Pancreas (tissue), 10 donors: ENCODE data around the gene C1QTNF3. TPM values are rescaled to one million over a fixed set of nuclear protein-coding genes. Genes with fewer than 3 reads are reported as not detected.

Experiments used
- ATAC-seq, 4 donors: fragments of 200-7000 bp; cut with Tn5 transposase; one replicate each; pipeline versions ENCODE4 v1.8.0 to v1.9.1; 2020; ENCODE audit warnings: mild to moderate bottlenecking in 4 of 4, moderate library complexity in 4 of 4
- DNase-seq, 6 donors: peaks; one replicate each; pipeline ENCODE4 v3.0.0-alpha.2; 2020
- FAIRE-seq: peaks from 2 replicates; lab custom pipeline; 2012; peaks lifted over from hg19 to GRCh38; lab: Jason Lieb, UNC
- H3K27ac ChIP-seq, 4 donors: fragments of 200-600 bp; sonication (generic); 1 replicate in 3 of 4; 2 replicates in 1 of 4; pipeline versions ENCODE4 v1.5.0 to v1.8.0; 2020
- H3K27me3 ChIP-seq, 4 donors: fragments of 200-600 bp; one replicate each; pipeline ENCODE4 v1.8.0; 2021
- H3K36me3 ChIP-seq, 3 donors: fragments of 200-600 bp; sonication (generic) in 1 of 3; one replicate each; pipeline versions ENCODE4 v1.5.0 to v1.8.0; 2020 to 2021
- H3K4me1 ChIP-seq, 3 donors: fragments of 200-600 bp; one replicate each; pipeline ENCODE4 v1.8.0; 2021
- H3K4me3 ChIP-seq, 4 donors: fragments of 200-600 bp; sonication (generic) in 2 of 4; one replicate each; pipeline versions ENCODE4 v1.5.0 to v1.8.0; 2020 to 2021
- H3K9me3 ChIP-seq, 4 donors: fragments of 200-600 bp; one replicate each; pipeline ENCODE4 v1.8.0; 2021
- CTCF ChIP-seq, 4 donors: fragments of 200-600 bp; sonication (generic) in 3 of 4; IDR thresholded peaks; one replicate each; pipeline versions ENCODE4 v1.5.0 to v1.8.0; 2021; ENCODE audit warnings: antibody characterized with exemption in 4 of 4
- WGBS, 2 donors: extraction: QIAGEN DNeasy Blood & Tissue Kit; methylation state at CpG; one replicate each; pipeline ENCODE4 v1.1.7; 2013; 5-methylcytosine and 5-hydroxymethylcytosine counted together
- intact Hi-C, 3 donors: fragments of 100-400 bp; cut with DNase I; formaldehyde crosslinking; loops; one replicate each; pipeline versions ENCODE4 v1.11.1 to v1.14.2; 2022
- polyA plus RNA-seq, 2 donors: library from polyadenylated mRNA; stranded (reverse); fragments of 200-250 nt; gene quantifications; one replicate each; pipeline ENCODE4 v1.2.3, GENCODE V29; 2013
- total RNA-seq, 6 donors: library from RNA; stranded (reverse); fragmentation: NEBNext Ultra II Directional in 4 of 6; extraction: Animal tissue kit (Norgen Biotek cat#: 25700) in 4 of 6; gene quantifications; one replicate each; pipeline versions ENCODE4 v1.2.1 to v1.2.4, GENCODE V29; 2021 to 2023
- donor health status: healthy with polysubstance abuse.
- donor health status: DM: no; HTN: no; CAD: no; lungs with moderate emphysema.
- donor health status: DM: no; HTN: no; CAD: no.
- donor health status: control.
- donor health status: control.
- donor health status: Bipolar disorder and iron deficiency.
- donor health status: DM: yes; HTN: yes; CAD: no.
- donor health status: DM: no; HTN: no; CAD: no.
- donor health status: DM: no; HTN: no; CAD: no.
- donor health status: DM: yes; HTN: yes; CAD: no.

The C1QTNF3 gene
- total and polyA plus RNA-seq, 8 donors: 2.0 to 11.7 (median 3.1) TPM

- H3K4me3 ChIP-seq: no peak overlapping the region
- TF ChIP-seq CTCF (IDR thresholded peaks at IDR 0.05): no peak
- peaks cover 0 to 3% (median 0%) of the 10 kb centered on the region in 3 donors for H3K4me1 ChIP-seq
- H3K9me3 ChIP-seq: no peaks in the 10 kb centered on the region
- DNase-seq: no peak
- intact Hi-C loops: no loop called here
- FAIRE-seq: no peak
- 38 to 46% methylated on average over 5 of the region's 5 CpGs for WGBS, 2 donors
- no peak overlapping the region for H3K27ac ChIP-seq
- no peaks in the 10 kb centered on the region for H3K36me3 ChIP-seq
- peak in 1 of 4 donors; percentile 18 for ATAC-seq
- no peaks in the 10 kb centered on the region for H3K27me3 ChIP-seq
Measured at GRCh38 chr5:33975852-33976251, 67.2 kb downstream of the C1QTNF3 start.

GRCh38 chr5:33973271-33973670 is 69.7 kb downstream of the C1QTNF3 start:
- Histone ChIP-seq H3K4me1 (no peaks in the 10 kb centered on the region), H3K9me3 (no peaks in the 10 kb centered on the region), H3K4me3 (no peak overlapping the region), H3K27me3 (no peaks in the 10 kb centered on the region), H3K36me3 (no peaks in the 10 kb centered on the region), H3K27ac (no peak overlapping the region)
- DNase-seq (no peak), ATAC-seq (no peak), FAIRE-seq (no peak)
- no peak for TF ChIP-seq CTCF (IDR thresholded peaks at IDR 0.05)
- intact Hi-C loops: no loop called here
- 58 to 65% methylated on average over 2 of the region's 2 CpGs for WGBS, 2 donors

- intact Hi-C loops: loop anchor here in 1 of 3 donors (10.0 kb wide), 1 partner anchor 535 kb away; no protein-coding TSS in a partner anchor
- Histone ChIP-seq H3K4me1 (no peaks in the 10 kb centered on the region), H3K9me3 (no peaks in the 10 kb centered on the region), H3K27me3 (no peaks in the 10 kb centered on the region), H3K36me3 (no peaks in the 10 kb centered on the region), H3K27ac (no peak overlapping the region), H3K4me3 (no peak overlapping the region)
- FAIRE-seq (no peak), DNase-seq (peak in 3 of 6 donors; percentile 6 to 49 (median 21)), ATAC-seq (peak; percentile 68 to 92 (median 89))
- peak; percentile 19 to 61 (median 40) for TF ChIP-seq CTCF (IDR thresholded peaks at IDR 0.05)
- 48% methylated on average over 10 of the region's 10 CpGs for WGBS, 2 donors
Measured at GRCh38 chr5:33969572-33970452, 73.2 kb downstream of the C1QTNF3 start.

- ATAC-seq: peak in 2 of 4 donors; percentile 28 to 35
- WGBS, 2 donors: 52 to 60% methylated on average over 3 of the region's 3 CpGs
- TF ChIP-seq CTCF (IDR thresholded peaks at IDR 0.05): no peak
- DNase-seq: no peak
- no peak for FAIRE-seq
- H3K27me3 ChIP-seq: no peaks in the 10 kb centered on the region
- no peak overlapping the region for H3K4me3 ChIP-seq
- no peaks in the 10 kb centered on the region for H3K4me1 ChIP-seq
- H3K27ac ChIP-seq: no peak overlapping the region
- intact Hi-C loops: loop anchor here in 1 of 3 donors (10.0 kb wide), 1 partner anchor 534 kb away; no protein-coding TSS in a partner anchor
- H3K9me3 ChIP-seq: no peaks in the 10 kb centered on the region
- no peaks in the 10 kb centered on the region for H3K36me3 ChIP-seq
Measured at GRCh38 chr5:33968211-33969005, 74.6 kb downstream of the C1QTNF3 start.

Other genes with a start within 250 kb of the C1QTNF3 start
- gene ADAMTS12, start 151.2 kb downstream of the C1QTNF3 start, total RNA-seq: 1 to 10 TPM in 2 of 6 donors, under 1 TPM in 4; 0.31 to 4.2 (median 0.60) TPM
- under 1 TPM; 0.34 to 0.42 TPM for gene ADAMTS12, start 151.2 kb downstream of the C1QTNF3 start, polyA plus RNA-seq
- under 1 TPM in 2 of 6 donors, not detected in 4; 0.09 TPM for gene RXFP3, start 106.8 kb downstream of the C1QTNF3 start, total RNA-seq
- gene RXFP3, start 106.8 kb downstream of the C1QTNF3 start, polyA plus RNA-seq: under 1 TPM in 1 of 2 donors, not detected in 1; 0.16 TPM
- gene SLC45A2, start 58.5 kb downstream of the C1QTNF3 start, total RNA-seq: under 1 TPM in 2 of 6 donors, not detected in 4; 0.18 to 0.20 TPM
- gene SLC45A2, start 58.5 kb downstream of the C1QTNF3 start, polyA plus RNA-seq: under 1 TPM; 0.08 to 0.26 TPM
- gene AMACR, start 35.2 kb downstream of the C1QTNF3 start, total RNA-seq: 10 to 100 TPM in 3 of 6 donors, 1 to 10 TPM in 3; 7.8 to 15.1 (median 10.1) TPM
- gene AMACR, start 35.2 kb downstream of the C1QTNF3 start, polyA plus RNA-seq: 10 to 100 TPM in 1 of 2 donors, 1 to 10 TPM in 1; 4.4 to 13.1 TPM